Lung (tissue), 12 donors: ENCODE measurements around the gene NABP1. TPM values are rescaled to one million over a fixed set of nuclear protein-coding genes. Genes with fewer than 3 reads are reported as not detected.

Experiments used
- ATAC-seq: fragments of 200-7000 bp; cut with Tn5 transposase; one replicate; pipeline ENCODE4 v1.9.1; 2020; ENCODE audit warnings: moderate number of reproducible peaks; ENCODE audit not compliant: insufficient read depth, low FRiP score
- DNase-seq, 3 donors: peaks; one replicate each; pipeline ENCODE4 v3.0.0-alpha.2; 2013 to 2017
- H3K27ac ChIP-seq, 2 donors: one replicate each; pipeline ENCODE4 v1.5.1; 2013; ENCODE audit warnings: mild to moderate bottlenecking in 2 of 2, moderate library complexity in 2 of 2, control low read depth in 1 of 2, inconsistent platforms in 1 of 2, low read depth in 1 of 2, low read length in 1 of 2
- H3K27me3 ChIP-seq, 3 donors: one replicate each; pipeline ENCODE4 v1.5.1; 2013; ENCODE audit warnings: low read length in 2 of 3; ENCODE audit not compliant: control insufficient read depth in 3 of 3, insufficient read depth in 3 of 3
- H3K36me3 ChIP-seq, 4 donors: one replicate each; pipeline ENCODE4 v1.5.1; 2013; ENCODE audit warnings: low read length in 4 of 4, mild to moderate bottlenecking in 1 of 4, moderate library complexity in 1 of 4; ENCODE audit not compliant: control insufficient read depth in 4 of 4, insufficient read depth in 4 of 4
- H3K4me1 ChIP-seq, 5 donors: one replicate each; pipeline ENCODE4 v1.5.1; 2013; ENCODE audit warnings: low read length in 5 of 5, mild to moderate bottlenecking in 2 of 5, moderate library complexity in 1 of 5; ENCODE audit not compliant: control insufficient read depth in 5 of 5, insufficient read depth in 5 of 5
- H3K4me3 ChIP-seq: one replicate; pipeline ENCODE4 v1.5.1; 2013; ENCODE audit warnings: mild to moderate bottlenecking, control low read depth, moderate library complexity
- H3K9ac ChIP-seq, 2 donors: one replicate each; pipeline ENCODE4 v1.5.1; 2013; ENCODE audit warnings: low read length in 2 of 2, control low read depth in 1 of 2; ENCODE audit not compliant: insufficient read depth in 1 of 2
- H3K9me3 ChIP-seq, 4 donors: one replicate each; pipeline ENCODE4 v1.5.1; 2013; ENCODE audit warnings: low read length in 3 of 4, mild to moderate bottlenecking in 1 of 4, moderate library complexity in 1 of 4; ENCODE audit not compliant: control insufficient read depth in 4 of 4, insufficient read depth in 3 of 4
- CTCF ChIP-seq: IDR thresholded peaks from 2 replicates; pipeline ENCODE4 v1.5.1; 2012; ENCODE audit warnings: mild to moderate bottlenecking; ENCODE audit errors: control extremely low read depth, extremely low read depth
- WGBS, 2 donors: extraction: QIAGEN DNeasy Blood & Tissue Kit; methylation state at CpG; one replicate each; pipeline ENCODE4 v1.1.7; 2013; 5-methylcytosine and 5-hydroxymethylcytosine counted together
- polyA plus RNA-seq, 2 donors: library from polyadenylated mRNA; stranded (reverse); fragments of 200-250 nt; gene quantifications; one replicate each; pipeline ENCODE4 v1.2.1, GENCODE V29; 2013
- total RNA-seq, 2 donors: library from RNA; depleted of rRNA in 1 of 2; stranded (reverse); fragments of >200 nt in 1 of 2; gene quantifications; one replicate each; pipeline ENCODE4 v1.2.1, GENCODE V29; 2014 to 2021
- donor health status: control.
- donor health status: control.
- donor health status: Bipolar disorder and iron deficiency.
- donor health status: healthy.
- donor health status: DM: yes; HTN: yes; CAD: no.

The NABP1 gene
- total and polyA plus RNA-seq, 4 donors: 22.5 to 66.3 (median 49.1) TPM

DNA sequence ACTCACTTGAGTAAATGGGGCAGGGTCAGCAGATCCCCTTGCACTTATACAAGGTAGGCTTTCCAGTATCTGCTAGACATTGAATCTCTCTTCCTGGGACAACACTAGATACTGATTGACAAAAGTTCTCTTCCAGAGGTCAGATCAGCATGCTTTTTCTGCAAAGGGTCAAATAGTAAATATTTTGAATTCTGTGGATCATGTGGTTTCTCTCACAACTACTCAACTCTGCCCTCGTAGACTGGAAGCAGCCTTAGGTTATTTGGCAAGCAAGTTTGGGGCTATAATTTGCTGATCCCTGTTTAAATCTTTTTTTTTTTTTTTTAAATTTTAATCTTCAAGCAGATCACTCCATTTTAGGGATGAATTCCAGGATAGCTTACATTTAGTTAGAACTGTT, 17.4 kb upstream of the NABP1 start:
- Histone ChIP-seq H3K27ac (no peak overlapping the region), H3K9me3 (no peaks in the 10 kb centered on the region)

GRCh38 chr2:191661097-191661924, 16.6 kb upstream of the NABP1 start:
- H3K9me3 ChIP-seq: no peaks in the 10 kb centered on the region
- H3K27me3 ChIP-seq: no peaks in the 10 kb centered on the region
- ATAC-seq (no peak), DNase-seq (no peak)
- no peaks in the 10 kb centered on the region for H3K4me1 ChIP-seq
- WGBS, 2 donors: 81 to 87% methylated on average over 2 of the region's 2 CpGs
- no peaks in the 10 kb centered on the region for H3K36me3 ChIP-seq
- H3K27ac ChIP-seq: no peak overlapping the region
- H3K9ac ChIP-seq: no peak overlapping the region
- no peak overlapping the region for H3K4me3 ChIP-seq
- no peak for TF ChIP-seq CTCF

More for the DNA sequence above, 17.4 kb upstream of the NABP1 start:
- no peaks in the 10 kb centered on the region for H3K36me3 ChIP-seq
- 0% methylated on average over 1 of the region's 1 CpG for WGBS, 2 donors
- no peak for DNase-seq
- H3K9ac ChIP-seq: no peak overlapping the region
- ATAC-seq: no peak
- no peaks in the 10 kb centered on the region for H3K4me1 ChIP-seq
- no peak overlapping the region for H3K4me3 ChIP-seq
- no peaks in the 10 kb centered on the region for H3K27me3 ChIP-seq
- no peak for TF ChIP-seq CTCF

GRCh38 chr2:191664823-191665677, 12.9 kb upstream of the NABP1 start:
- H3K4me1 ChIP-seq: no peaks in the 10 kb centered on the region
- ATAC-seq: no peak

More at GRCh38 chr2:191664823-191665677, 12.9 kb upstream of the NABP1 start:
- Histone ChIP-seq H3K36me3 (no peaks in the 10 kb centered on the region), H3K27ac (no peak overlapping the region), H3K9ac (no peak overlapping the region), H3K4me3 (no peak overlapping the region), H3K9me3 (no peaks in the 10 kb centered on the region), H3K27me3 (peaks cover 0 to under 1% (median 0%) of the 10 kb centered on the region in 3 donors)
- no peak for DNase-seq
- TF ChIP-seq CTCF: no peak
